ENCODE data around the gene PDP2.
"Not testable (repeated sequence)": the region's sequence is repeated elsewhere in the genome, so short reads cannot be mapped to it uniquely, and the experiment has no call there.

Gene PDP2

DNA sequence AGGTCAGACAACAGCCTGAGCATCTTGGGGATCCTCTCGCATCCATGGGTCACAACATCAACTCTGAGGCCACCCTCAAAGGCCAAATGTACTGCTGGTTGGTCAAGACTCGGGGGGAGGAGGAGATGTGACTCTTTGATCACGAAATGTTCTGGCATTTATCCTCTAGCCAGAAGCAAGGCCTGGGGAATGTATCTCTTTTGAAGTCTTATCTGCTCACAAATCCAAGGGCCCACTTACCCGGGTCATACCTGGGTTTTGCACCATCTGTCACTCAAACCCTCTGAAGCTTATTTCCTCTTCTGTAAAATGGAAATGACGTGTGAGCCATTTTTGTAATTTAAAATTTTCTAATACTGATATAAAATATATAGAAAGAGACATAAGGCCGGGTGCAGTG is 22.9 kb upstream of the PDP2 start:
- POLR2A ChIA-PET: no interaction called here
- CTCF ChIA-PET: interaction anchor here (0.8 to 16.2 kb wide), 6 partner anchors 11 to 160 kb away, joined by 3 to 176 read pairs (median 4); partner anchors contain the start of gene NAE1
- TF ChIP-seq, protein P1, sequence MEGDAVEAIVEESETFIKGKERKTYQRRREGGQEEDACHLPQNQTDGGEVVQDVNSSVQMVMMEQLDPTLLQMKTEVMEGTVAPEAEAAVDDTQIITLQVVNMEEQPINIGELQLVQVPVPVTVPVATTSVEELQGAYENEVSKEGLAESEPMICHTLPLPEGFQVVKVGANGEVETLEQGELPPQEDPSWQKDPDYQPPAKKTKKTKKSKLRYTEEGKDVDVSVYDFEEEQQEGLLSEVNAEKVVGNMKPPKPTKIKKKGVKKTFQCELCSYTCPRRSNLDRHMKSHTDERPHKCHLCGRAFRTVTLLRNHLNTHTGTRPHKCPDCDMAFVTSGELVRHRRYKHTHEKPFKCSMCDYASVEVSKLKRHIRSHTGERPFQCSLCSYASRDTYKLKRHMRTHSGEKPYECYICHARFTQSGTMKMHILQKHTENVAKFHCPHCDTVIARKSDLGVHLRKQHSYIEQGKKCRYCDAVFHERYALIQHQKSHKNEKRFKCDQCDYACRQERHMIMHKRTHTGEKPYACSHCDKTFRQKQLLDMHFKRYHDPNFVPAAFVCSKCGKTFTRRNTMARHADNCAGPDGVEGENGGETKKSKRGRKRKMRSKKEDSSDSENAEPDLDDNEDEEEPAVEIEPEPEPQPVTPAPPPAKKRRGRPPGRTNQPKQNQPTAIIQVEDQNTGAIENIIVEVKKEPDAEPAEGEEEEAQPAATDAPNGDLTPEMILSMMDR (IDR thresholded peaks at IDR 0.05; ENCODE audit: control extremely low read depth, extremely low read depth, low read depth, missing control alignments): no peak
- DNase-seq (ENCODE audit: extremely low spot score): no peak

DNA sequence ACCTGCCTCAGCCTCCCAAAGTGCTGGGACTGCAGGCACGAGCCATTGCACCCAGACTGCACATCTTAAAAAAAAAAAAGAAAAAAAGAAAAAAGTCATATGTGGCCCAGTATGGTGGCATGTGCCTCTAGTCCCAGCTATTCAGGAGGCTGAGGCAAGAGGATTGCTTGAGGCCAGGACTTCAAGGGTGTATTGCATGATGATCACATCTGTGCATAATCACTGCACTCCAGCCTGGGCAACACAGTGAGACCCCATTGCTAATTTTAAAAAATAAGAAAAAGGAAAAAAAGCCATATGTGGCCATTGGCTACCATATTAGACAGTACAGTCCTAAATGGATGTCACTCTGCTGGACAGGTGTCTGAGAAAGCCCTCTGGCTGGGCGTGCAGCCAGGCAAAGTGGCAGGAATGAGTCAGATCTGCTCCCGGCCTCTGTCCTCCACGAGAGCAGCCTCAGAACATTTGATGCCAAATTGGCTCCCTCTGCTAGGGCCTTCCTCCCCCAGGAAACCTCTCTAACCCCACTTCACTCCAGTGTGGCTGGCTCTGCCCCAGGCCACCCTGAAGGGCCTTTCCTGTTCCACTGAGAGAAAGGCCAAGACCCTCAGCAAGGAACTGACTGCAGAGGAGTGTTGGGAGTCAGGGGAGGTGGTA is 21.4 kb upstream of the PDP2 start:
- CTCF ChIA-PET: interaction anchor here (1.0 to 16.2 kb wide), 6 partner anchors 9 to 172 kb away, joined by 3 to 176 read pairs (median 6); partner anchors contain the start of gene NAE1
- POLR2A ChIA-PET: no interaction called here
- TF ChIP-seq, protein P1 (IDR thresholded peaks at IDR 0.05; ENCODE audit: control extremely low read depth, extremely low read depth, low read depth, missing control alignments): no peak
- DNase-seq (ENCODE audit: extremely low spot score): no peak

DNA sequence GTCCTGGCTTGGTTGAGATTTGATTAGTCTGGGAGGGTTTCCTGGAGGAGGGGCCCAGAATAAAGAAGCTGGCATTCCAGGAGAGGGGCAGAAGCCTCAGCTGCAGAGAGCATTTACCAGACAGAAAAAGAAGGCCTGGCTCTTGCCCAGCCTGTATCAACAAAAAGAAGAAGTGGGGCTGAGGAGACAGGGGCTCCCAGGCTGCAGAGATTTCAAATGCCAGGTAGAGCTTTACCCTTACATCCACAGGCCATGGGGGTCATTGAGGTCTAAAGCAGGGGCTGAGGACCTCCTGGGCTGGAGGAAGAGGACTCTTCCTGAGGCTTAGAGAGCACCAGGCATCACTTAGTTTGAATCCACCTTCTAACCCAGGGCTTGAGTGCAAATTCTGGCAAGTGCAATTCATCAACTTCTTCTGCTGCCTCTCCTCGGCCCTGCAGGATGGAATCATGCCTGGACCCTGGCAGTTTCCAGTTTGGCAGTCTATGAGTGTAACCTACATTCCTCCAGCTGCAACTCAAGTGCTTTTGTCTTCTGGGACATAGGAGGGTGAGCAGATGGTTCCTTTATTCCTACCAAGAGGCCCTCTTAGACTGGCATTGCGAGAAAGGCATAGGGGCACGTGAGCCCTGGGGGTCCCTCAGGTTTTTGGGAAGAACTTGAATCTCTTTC is 20.8 kb upstream of the PDP2 start:
- CTCF ChIA-PET: interaction anchor here (0.8 to 6.7 kb wide), 10 partner anchors 9 to 453 kb away, joined by 3 to 33 read pairs (median 4); partner anchors contain the start of gene NAE1
- no peak for DNase-seq (ENCODE audit: extremely low spot score)
- POLR2A ChIA-PET: interaction anchor here (0.7 kb wide), 1 partner anchor 52 kb away, joined by 5 read pairs; no protein-coding TSS in a partner anchor
- TF ChIP-seq, protein P1 (IDR thresholded peaks at IDR 0.05; ENCODE audit: control extremely low read depth, extremely low read depth, low read depth, missing control alignments): no peak

DNA sequence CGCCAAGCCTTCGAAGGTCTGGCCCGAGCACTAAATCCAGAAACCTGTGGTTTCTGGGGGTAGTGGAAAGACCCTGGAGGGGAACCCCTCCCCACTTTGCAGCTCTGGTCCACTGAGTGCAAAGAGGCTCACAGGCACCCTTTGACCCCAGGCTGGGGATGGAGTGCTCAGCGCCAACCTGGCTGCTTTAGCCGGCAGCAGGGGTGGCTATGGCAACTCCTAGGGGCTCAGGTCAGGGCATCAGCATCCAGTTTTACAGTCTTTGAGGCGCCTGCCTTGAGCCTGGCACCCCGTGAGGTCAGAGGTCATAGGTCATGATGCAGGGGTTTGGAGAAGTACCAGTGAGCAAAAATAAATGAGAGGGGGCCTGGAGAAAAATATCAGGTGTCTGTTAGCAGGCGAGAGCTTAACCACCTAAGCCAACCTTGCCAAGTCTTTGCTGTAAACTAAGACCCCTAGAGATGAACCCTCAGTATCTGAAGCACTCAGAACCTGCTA is 18.2 kb upstream of the PDP2 start:
- DNase-seq (ENCODE audit: extremely low spot score): no peak
- ChIA-PET POLR2A (no interaction called here), CTCF (interaction anchor here (1.4 to 6.7 kb wide), 3 partner anchors 10 to 31 kb away, joined by 4 to 33 read pairs (median 16); partner anchors contain the start of gene NAE1)
- TF ChIP-seq, protein P1 (IDR thresholded peaks at IDR 0.05; ENCODE audit: control extremely low read depth, extremely low read depth, low read depth, missing control alignments): no peak

DNA sequence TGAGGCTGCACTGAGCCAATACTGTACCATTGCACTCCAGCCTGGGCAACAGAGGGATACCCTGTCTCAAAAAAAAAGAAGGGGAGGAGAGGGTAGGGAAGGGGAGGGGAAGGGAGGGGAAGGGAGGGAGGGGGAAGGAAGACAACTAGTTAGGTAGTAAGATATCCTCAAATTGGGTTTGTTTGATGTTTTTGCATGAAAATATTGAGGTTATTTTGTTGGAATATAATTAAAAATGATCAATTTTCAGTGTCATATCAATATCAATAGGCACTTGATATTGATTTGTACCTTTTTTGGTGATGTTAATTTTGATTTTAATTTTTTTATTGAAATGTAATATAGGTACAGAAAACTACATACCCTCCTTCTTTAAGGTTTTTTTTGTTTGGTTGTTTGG is 16.6 kb upstream of the PDP2 start:
- CTCF ChIA-PET: interaction anchor here (1.0 to 6.7 kb wide), 5 partner anchors 9 to 212 kb away, joined by 3 to 33 read pairs (median 4); partner anchors contain the start of gene NAE1
- DNase-seq (ENCODE audit: extremely low spot score): no peak
- TF ChIP-seq, protein P1 (IDR thresholded peaks at IDR 0.05; ENCODE audit: control extremely low read depth, extremely low read depth, low read depth, missing control alignments): no peak
- POLR2A ChIA-PET: no interaction called here

DNA sequence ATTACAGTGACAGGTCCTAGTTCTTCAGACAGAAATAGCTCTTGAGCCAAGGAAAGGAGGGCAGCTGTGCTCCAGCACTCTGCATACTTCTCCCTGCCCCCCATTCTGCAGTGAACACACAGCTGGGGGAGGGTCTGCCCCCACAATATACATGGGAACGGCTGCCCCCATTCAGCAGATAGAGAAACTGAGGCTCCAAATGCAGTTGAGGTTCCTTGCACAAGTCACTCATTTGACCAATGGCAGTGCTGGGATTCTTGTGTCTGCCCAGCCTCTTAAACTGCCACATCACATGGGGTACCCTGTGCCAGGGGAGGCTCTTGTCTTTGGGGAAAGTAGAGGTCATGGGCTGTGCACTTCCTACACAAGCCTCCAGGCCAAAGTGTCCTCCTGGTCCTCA is 10.9 kb upstream of the PDP2 start:
- ChIA-PET POLR2A (no interaction called here), CTCF (interaction anchor here (0.6 to 7.5 kb wide), 12 partner anchors 10 to 299 kb away, joined by 3 to 176 read pairs (median 10); partner anchors contain the start of genes CA7, NAE1 and PDP2)
- peak; percentile 1 for DNase-seq (ENCODE audit: extremely low spot score)
- TF ChIP-seq, protein P1 (IDR thresholded peaks at IDR 0.05; ENCODE audit: control extremely low read depth, extremely low read depth, low read depth, missing control alignments): no peak

DNA sequence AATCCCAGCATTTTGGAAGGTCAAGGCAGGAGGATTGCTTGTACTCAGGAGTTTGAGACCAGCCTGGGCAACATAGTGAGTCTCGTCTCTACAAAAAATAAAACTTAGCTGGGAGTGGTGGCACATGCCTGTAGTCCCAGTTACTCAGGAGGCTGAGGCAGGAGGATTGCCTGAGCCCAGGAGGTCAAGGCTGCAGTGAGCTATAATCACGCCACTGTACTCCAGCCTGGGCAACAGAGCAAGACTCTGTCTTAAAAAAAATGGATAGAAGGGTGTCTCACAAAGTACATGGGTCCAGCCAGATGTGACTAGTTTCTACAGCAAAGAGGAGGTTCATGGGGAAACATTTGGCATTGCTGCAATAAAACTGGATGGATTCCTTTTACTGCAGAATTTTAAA is 9.0 kb upstream of the PDP2 start:
- CTCF ChIA-PET: interaction anchor here (0.7 to 7.5 kb wide), 7 partner anchors 8 to 301 kb away, joined by 3 to 176 read pairs (median 7); partner anchors contain the start of genes CA7, NAE1 and PDP2
- POLR2A ChIA-PET; DNase-seq (ENCODE audit: extremely low spot score): not testable (repeated sequence)

Measured in GM10248 (cell line).